IMR-90 (cell line): ENCODE measurements around the gene CCP110.

Experiments used
- CEBPB ChIP-seq: IDR thresholded peaks from 2 replicates; pipeline ENCODE4 v1.6.1; 2012; ENCODE audit warnings: low read depth, low read length, improper control_type of control experiment
- CHD1 ChIP-seq: IDR thresholded peaks from 2 replicates; pipeline ENCODE4 v1.6.1; 2012; ENCODE audit warnings: low read depth, low read length, improper control_type of control experiment
- FOS ChIP-seq: fragments of 150-350 bp; IDR thresholded peaks from 2 replicates; pipeline ENCODE4 v1.6.1; 2016; ENCODE audit warnings: low read depth, low read length
- MAFK ChIP-seq: IDR thresholded peaks from 2 replicates; pipeline ENCODE4 v1.6.1; 2012; ENCODE audit warnings: low read depth, low read length, improper control_type of control experiment
- MXI1 ChIP-seq: IDR thresholded peaks from 2 replicates; pipeline ENCODE4 v1.6.1; 2012; ENCODE audit warnings: low read depth, mild to moderate bottlenecking, low read length, moderate library complexity, borderline replicate concordance
- POLR2A ChIP-seq: IDR thresholded peaks from 2 replicates; pipeline ENCODE4 v1.6.1; 2012; ENCODE audit warnings: mild to moderate bottlenecking, low read depth, low read length
- RAD21 ChIP-seq: IDR thresholded peaks from 2 replicates; pipeline ENCODE4 v1.6.1; 2012; ENCODE audit warnings: low read length, improper control_type of control experiment
- RCOR1 ChIP-seq: IDR thresholded peaks from 2 replicates; pipeline ENCODE4 v1.6.1; 2012; ENCODE audit warnings: mild to moderate bottlenecking, low read length, improper control_type of control experiment; ENCODE audit not compliant: insufficient replicate concordance
- RFX5 ChIP-seq: IDR thresholded peaks from 2 replicates; pipeline ENCODE4 v1.8.0; 2012; ENCODE audit warnings: low read depth, mild to moderate bottlenecking, low read length, moderate library complexity
- SMC3 ChIP-seq: fragments of 150-350 bp; IDR thresholded peaks from 2 replicates; pipeline ENCODE4 v1.6.1; 2016; ENCODE audit warnings: low read depth, mild to moderate bottlenecking, antibody characterized with exemption, low read length, moderate library complexity
- TF ChIP-seq, protein P1 (sequence below): conservative IDR thresholded peaks from 2 replicates; pipeline ENCODE4 v1.5.1; 2012; ENCODE audit warnings: mild to moderate bottlenecking, low read depth, low read length, improper control_type of control experiment
- TF ChIP-seq, protein P2 (sequence below): fragments of 150-350 bp; IDR thresholded peaks from 2 replicates; pipeline ENCODE4 v1.6.1; 2016; ENCODE audit warnings: low read depth, mild to moderate bottlenecking, low read length, moderate library complexity, borderline replicate concordance

DNA sequence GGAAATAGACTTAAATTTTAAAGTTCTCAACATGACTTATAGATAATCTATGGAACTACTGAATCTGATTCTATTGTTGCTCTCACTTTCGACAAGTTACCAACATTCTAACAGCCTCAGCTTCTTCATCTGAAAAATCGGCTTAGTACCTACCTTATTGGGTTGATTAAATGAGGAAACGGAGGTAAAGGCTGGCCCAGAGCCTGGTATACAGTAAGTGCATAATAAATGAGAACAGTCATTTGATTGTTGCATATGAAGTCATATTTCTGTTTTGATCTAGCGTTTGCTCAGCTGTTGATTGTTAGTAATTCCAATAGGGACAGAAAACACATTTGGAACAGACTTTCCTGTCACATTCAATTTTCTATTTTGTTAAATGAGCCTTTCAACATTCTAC lies 36.3 kb downstream of the CCP110 start:
- TF ChIP-seq, protein P1, sequence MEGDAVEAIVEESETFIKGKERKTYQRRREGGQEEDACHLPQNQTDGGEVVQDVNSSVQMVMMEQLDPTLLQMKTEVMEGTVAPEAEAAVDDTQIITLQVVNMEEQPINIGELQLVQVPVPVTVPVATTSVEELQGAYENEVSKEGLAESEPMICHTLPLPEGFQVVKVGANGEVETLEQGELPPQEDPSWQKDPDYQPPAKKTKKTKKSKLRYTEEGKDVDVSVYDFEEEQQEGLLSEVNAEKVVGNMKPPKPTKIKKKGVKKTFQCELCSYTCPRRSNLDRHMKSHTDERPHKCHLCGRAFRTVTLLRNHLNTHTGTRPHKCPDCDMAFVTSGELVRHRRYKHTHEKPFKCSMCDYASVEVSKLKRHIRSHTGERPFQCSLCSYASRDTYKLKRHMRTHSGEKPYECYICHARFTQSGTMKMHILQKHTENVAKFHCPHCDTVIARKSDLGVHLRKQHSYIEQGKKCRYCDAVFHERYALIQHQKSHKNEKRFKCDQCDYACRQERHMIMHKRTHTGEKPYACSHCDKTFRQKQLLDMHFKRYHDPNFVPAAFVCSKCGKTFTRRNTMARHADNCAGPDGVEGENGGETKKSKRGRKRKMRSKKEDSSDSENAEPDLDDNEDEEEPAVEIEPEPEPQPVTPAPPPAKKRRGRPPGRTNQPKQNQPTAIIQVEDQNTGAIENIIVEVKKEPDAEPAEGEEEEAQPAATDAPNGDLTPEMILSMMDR = no peak
- TF ChIP-seq POLR2A (no peak), RFX5 (no peak), SMC3 (no peak), RAD21 (no peak), MAFK (no peak), RCOR1 (no peak), MXI1 (no peak), CEBPB (no peak), CHD1 (no peak), FOS (no peak)
- TF ChIP-seq, protein P2, sequence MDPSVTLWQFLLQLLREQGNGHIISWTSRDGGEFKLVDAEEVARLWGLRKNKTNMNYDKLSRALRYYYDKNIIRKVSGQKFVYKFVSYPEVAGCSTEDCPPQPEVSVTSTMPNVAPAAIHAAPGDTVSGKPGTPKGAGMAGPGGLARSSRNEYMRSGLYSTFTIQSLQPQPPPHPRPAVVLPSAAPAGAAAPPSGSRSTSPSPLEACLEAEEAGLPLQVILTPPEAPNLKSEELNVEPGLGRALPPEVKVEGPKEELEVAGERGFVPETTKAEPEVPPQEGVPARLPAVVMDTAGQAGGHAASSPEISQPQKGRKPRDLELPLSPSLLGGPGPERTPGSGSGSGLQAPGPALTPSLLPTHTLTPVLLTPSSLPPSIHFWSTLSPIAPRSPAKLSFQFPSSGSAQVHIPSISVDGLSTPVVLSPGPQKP = no peak
